GM19328 (cell line): ENCODE data around the gene TFF2.

ENCODE experiments used
- ATAC-seq: cut with Tn5 transposase; IDR thresholded peaks from one replicate; pipeline ENCODE4 v1.9.1; 2021; ENCODE audit warnings: mild to moderate bottlenecking, moderate library complexity; ENCODE audit not compliant: unreplicated experiment

Gene TFF2

GRCh38 chr21:42346866-42347600 lies 3.8 kb downstream of the TFF2 start:
- ATAC-seq: no peak

- ATAC-seq: no peak
Observed at GRCh38 chr21:42346441-42346840, 4.4 kb downstream of the TFF2 start.

GRCh38 chr21:42344631-42345030 lies 6.2 kb downstream of the TFF2 start:
- no peak for ATAC-seq

- ATAC-seq: no peak
Observed at GRCh38 chr21:42343963-42344510, 6.8 kb downstream of the TFF2 start.

GRCh38 chr21:42343556-42343955 lies 7.2 kb downstream of the TFF2 start:
- no peak for ATAC-seq

GRCh38 chr21:42343101-42343500 lies 7.7 kb downstream of the TFF2 start:
- no peak for ATAC-seq

- ATAC-seq: no peak
Observed at GRCh38 chr21:42341776-42342542, 8.8 kb downstream of the TFF2 start.

GRCh38 chr21:42340187-42341050 lies 10.4 kb downstream of the TFF2 start:
- ATAC-seq: no peak

- ATAC-seq: no peak
Observed at GRCh38 chr21:42338729-42339715, 11.8 kb downstream of the TFF2 start.

- ATAC-seq: no peak
Observed at GRCh38 chr21:42337830-42338728, 12.7 kb downstream of the TFF2 start.

- no peak for ATAC-seq
Observed at GRCh38 chr21:42337276-42337675, 13.5 kb downstream of the TFF2 start.

GRCh38 chr21:42336054-42336453 lies 14.7 kb downstream of the TFF2 start:
- ATAC-seq: no peak

GRCh38 chr21:42332557-42333317 lies 18.1 kb downstream of the TFF2 start:
- no peak for ATAC-seq

GRCh38 chr21:42331660-42332059 lies 19.1 kb downstream of the TFF2 start:
- ATAC-seq: no peak

GRCh38 chr21:42330380-42331371 lies 20.1 kb downstream of the TFF2 start:
- ATAC-seq: no peak

- ATAC-seq: no peak
Observed at GRCh38 chr21:42324896-42325295, 25.9 kb downstream of the TFF2 start.

- ATAC-seq: no peak
Observed at GRCh38 chr21:42321845-42322244, 28.9 kb downstream of the TFF2 start.
